KOPT-K1 (cell line): ENCODE measurements around the gene CYP46A1.

Experiments
- H3K27ac ChIP-seq: fragments of 200-600 bp; sonication (generic); 2 replicates; pipeline ENCODE4 v1.5.1; 2016; ENCODE audit warnings: antibody characterized with exemption, mild to moderate bottlenecking, low read depth, low read length; ENCODE audit not compliant: poor library complexity, severe bottlenecking
- H3K36me3 ChIP-seq: fragments of 200-600 bp; sonication (generic); 2 replicates; pipeline ENCODE4 v1.5.1; 2017; ENCODE audit warnings: antibody characterized with exemption, mild to moderate bottlenecking, low read length, moderate library complexity; ENCODE audit not compliant: insufficient read depth
- H3K9me3 ChIP-seq: fragments of 200-600 bp; sonication (generic); 2 replicates; pipeline ENCODE4 v1.5.1; 2017; ENCODE audit warnings: antibody characterized with exemption, low read length, mild to moderate bottlenecking; ENCODE audit not compliant: insufficient read depth, poor library complexity, severe bottlenecking

The CYP46A1 gene

GRCh38 chr14:99702115-99702514 lies 18.0 kb downstream of the CYP46A1 start:
- H3K9me3 ChIP-seq, result peaks cover 23% of the 10 kb centered on the region
- no peaks in the 10 kb centered on the region for H3K36me3 ChIP-seq
- H3K27ac ChIP-seq, result no peak overlapping the region

- no peaks in the 10 kb centered on the region for H3K36me3 ChIP-seq
- peaks cover 23% of the 10 kb centered on the region for H3K9me3 ChIP-seq
- H3K27ac ChIP-seq, result no peak overlapping the region
Measured at GRCh38 chr14:99703381-99703780, 19.3 kb downstream of the CYP46A1 start.

GRCh38 chr14:99704037-99704436 lies 19.9 kb downstream of the CYP46A1 start:
- no peak overlapping the region for H3K27ac ChIP-seq
- peaks cover 23% of the 10 kb centered on the region for H3K9me3 ChIP-seq
- H3K36me3 ChIP-seq, result no peaks in the 10 kb centered on the region

- H3K36me3 ChIP-seq, result no peaks in the 10 kb centered on the region
- peaks cover 35% of the 10 kb centered on the region for H3K9me3 ChIP-seq
- H3K27ac ChIP-seq, result no peak overlapping the region
Measured at GRCh38 chr14:99706107-99706900, 22.2 kb downstream of the CYP46A1 start.

DNA sequence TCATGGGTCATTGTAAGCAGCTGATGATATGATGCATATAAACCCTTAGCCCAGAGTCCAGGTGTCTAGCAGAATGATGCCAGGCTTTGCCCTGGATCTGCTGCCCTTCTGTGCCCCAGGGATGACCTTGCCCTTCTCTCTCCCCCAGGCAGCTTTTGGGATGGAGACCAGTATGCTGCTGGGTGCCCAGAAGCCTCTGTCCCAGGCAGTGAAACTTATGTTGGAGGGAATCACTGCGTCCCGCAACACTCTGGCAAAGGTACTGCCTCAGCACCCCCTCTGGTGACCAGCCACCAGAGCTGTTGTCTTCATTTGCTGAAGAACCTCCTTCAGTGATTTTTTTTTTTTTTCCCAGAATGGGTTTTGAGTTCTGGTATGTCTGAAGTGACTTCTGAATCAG lies 23.3 kb downstream of the CYP46A1 start:
- H3K27ac ChIP-seq, result no peak overlapping the region
- no peaks in the 10 kb centered on the region for H3K36me3 ChIP-seq
- H3K9me3 ChIP-seq, result peaks cover 35% of the 10 kb centered on the region

- H3K36me3 ChIP-seq, result no peaks in the 10 kb centered on the region
- H3K9me3 ChIP-seq, result peaks cover 33% of the 10 kb centered on the region
- H3K27ac ChIP-seq, result no peak overlapping the region
Measured at GRCh38 chr14:99707921-99708320, 23.8 kb downstream of the CYP46A1 start.

DNA sequence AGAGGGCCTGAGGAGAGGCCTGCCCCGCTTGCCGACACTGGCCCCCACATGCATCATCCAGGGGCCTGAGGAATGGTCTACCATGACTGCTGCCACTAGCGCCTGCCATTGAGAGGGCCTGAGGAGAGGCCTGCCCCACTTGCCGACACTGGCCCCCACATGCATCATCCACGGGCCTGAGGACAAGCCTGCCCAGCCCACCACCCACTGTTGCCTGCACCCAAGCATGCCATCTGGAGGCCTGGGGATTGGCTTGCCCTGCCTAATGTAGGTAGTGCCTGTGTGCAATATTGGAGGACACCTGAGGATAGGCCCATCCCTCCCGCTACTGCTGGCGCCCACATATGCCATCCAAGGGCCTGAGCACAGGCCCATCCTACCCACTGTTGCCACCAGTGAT lies 24.4 kb downstream of the CYP46A1 start:
- Histone ChIP-seq H3K36me3 (no peaks in the 10 kb centered on the region), H3K9me3 (peaks cover 28% of the 10 kb centered on the region), H3K27ac (no peak overlapping the region)

DNA sequence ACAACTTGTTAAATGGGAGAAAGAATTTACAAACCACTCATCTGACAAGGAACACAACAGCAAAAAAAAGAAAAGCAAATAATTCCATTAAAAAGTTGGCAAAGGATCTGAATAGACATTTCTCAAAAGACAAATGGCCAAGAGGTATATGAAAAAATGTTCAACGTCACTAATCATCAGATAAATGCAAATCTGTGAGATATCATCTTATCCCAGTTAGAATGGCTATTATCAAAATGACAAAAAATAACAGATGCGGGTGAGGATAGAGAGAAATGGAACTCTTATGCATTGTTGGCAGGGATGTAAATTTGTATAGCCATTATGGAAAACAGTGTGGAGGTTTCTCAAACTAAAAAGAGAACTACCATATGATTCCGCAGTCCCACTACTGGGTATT lies 29.9 kb downstream of the CYP46A1 start:
- H3K9me3 ChIP-seq, result peaks cover 13% of the 10 kb centered on the region
- H3K27ac ChIP-seq, result no peak overlapping the region
- H3K36me3 ChIP-seq, result no peaks in the 10 kb centered on the region

- Histone ChIP-seq H3K36me3 (no peaks in the 10 kb centered on the region), H3K27ac (no peak overlapping the region), H3K9me3 (peaks cover 2% of the 10 kb centered on the region)
Measured at GRCh38 chr14:99715266-99716000, 31.3 kb downstream of the CYP46A1 start.

DNA sequence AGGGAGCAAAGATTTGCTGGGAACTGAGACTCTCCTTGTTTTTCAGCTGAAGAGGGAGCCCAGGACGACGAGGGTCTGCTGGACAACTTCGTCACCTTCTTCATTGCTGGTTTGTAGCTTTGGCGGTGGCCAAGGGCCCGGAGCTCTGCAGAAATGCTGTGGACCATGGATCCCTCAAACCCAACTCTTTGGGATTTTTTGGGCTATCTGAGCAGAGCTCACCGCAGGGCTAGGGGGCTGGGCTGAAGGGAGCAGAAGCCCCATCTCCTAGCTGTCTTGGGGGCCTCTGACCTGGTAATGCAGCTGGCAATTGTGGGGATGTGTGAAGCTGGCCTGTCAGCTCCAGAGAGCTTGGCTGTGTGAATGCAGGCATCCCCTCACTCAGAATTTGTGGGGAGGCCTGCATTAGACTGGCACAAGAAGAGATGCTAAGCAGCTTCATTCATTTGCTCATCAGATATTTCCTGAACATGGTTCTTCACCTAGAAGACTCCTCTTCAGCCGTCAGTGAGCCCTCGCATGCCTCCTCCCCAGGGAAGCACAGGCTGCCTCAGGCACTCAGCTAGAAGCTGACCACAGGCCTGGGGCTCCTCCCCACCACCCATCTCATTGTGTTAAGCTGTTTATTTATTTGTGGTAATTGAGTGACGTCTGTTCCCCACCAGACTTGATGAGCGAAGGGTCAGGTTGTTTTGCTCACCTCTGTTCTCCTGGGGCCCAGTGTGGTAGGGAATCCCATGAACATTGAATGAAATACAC lies 32.2 kb downstream of the CYP46A1 start:
- Histone ChIP-seq H3K27ac (no peak overlapping the region), H3K36me3 (no peaks in the 10 kb centered on the region), H3K9me3 (no peaks in the 10 kb centered on the region)

DNA sequence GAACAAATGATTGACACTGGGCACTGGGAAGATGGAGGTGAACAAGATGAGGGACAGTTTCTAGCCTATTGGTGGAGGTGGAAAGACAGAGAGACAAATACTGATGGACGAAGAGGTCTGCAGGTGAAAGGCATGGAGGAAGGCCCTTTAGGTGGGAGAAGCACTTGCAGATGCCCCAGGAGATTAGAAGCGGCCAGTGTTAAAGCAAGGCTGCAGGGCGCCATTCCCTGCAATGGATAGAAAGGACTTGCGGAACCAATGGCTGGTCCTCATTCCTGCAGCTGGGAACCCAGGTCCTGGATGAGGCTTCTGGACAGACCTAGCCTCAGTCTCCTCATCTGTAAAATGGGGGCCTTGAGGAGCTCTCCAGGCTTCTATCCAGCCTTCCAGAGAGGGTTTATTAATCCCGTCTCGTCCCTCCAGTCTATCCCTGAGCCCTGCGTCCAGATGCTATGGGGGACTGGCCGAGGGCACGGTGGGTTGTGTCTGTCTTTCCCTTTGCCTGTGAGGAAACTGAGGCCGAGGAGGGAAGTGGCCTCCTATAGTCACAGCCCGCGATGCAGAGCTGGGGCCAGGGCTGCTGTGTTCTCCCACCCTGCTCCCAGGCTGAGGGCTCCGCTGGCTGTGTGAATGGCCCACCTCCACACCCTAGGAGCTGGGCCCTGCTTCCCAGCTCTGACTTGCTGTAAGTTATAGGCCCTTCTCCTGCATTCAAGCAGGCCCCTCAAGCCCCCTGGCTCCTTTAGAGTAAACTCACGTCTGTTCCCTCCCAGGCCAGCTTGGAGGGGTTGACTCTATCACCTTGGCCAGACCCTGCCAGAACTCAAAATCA lies 33.0 kb downstream of the CYP46A1 start:
- H3K36me3 ChIP-seq, result no peaks in the 10 kb centered on the region
- no peak overlapping the region for H3K27ac ChIP-seq
- no peaks in the 10 kb centered on the region for H3K9me3 ChIP-seq

DNA sequence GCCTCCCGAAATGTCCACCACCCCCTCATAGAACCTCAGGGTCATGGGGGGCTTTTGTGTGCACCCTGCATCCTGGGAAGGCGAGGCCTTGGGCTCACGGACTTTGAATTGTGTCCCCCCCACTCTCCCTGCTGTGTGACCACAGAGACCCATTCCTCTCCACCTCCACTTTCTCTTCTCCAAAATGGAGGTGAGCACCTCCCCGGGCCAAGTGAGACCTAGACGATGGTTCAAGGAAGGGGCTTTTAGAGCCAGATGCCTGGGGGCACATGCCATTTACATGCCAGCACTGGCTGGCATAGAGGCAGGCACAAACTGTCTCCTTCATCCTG lies 33.5 kb downstream of the CYP46A1 start:
- Histone ChIP-seq H3K36me3 (no peaks in the 10 kb centered on the region), H3K27ac (no peak overlapping the region), H3K9me3 (no peaks in the 10 kb centered on the region)

- H3K27ac ChIP-seq, result no peak overlapping the region
- H3K36me3 ChIP-seq, result no peaks in the 10 kb centered on the region
- H3K9me3 ChIP-seq, result no peaks in the 10 kb centered on the region
Measured at GRCh38 chr14:99718031-99718810, 34.1 kb downstream of the CYP46A1 start.

- no peaks in the 10 kb centered on the region for H3K9me3 ChIP-seq
- no peaks in the 10 kb centered on the region for H3K36me3 ChIP-seq
- no peak overlapping the region for H3K27ac ChIP-seq
Measured at GRCh38 chr14:99718811-99719192, 34.7 kb downstream of the CYP46A1 start.
